Liver (tissue), 9 donors: Measurements from ENCODE around the gene GPBP1L1. TPM values are rescaled to one million over a fixed set of nuclear protein-coding genes. Genes with fewer than 3 reads are reported as not detected.

Experiments used
- DNase-seq: peaks from one replicate; pipeline ENCODE4 v3.0.0-alpha.2; 2017; ENCODE audit warnings: low spot score
- H3K27ac ChIP-seq, 2 donors: one replicate each; pipeline ENCODE4 v1.7.0; 2013; ENCODE audit warnings: inconsistent platforms in 2 of 2, low read length in 2 of 2, control low read depth in 1 of 2, low read depth in 1 of 2, mild to moderate bottlenecking in 1 of 2
- H3K27me3 ChIP-seq, 4 donors: one replicate each; pipeline versions ENCODE4 v1.6.1 to v1.7.0; 2013; ENCODE audit warnings: low read length in 3 of 4, inconsistent platforms in 1 of 4, mild to moderate bottlenecking in 1 of 4, moderate library complexity in 1 of 4; ENCODE audit not compliant: control insufficient read depth in 4 of 4, insufficient read depth in 4 of 4
- H3K36me3 ChIP-seq, 4 donors: one replicate each; pipeline versions ENCODE4 v1.6.1 to v1.7.0; 2013; ENCODE audit warnings: low read length in 3 of 4, mild to moderate bottlenecking in 3 of 4, low read depth in 1 of 4, moderate library complexity in 1 of 4; ENCODE audit not compliant: control insufficient read depth in 4 of 4, insufficient read depth in 3 of 4
- H3K4me1 ChIP-seq, 4 donors: one replicate each; pipeline versions ENCODE4 v1.6.1 to v1.7.0; 2013; ENCODE audit warnings: low read length in 3 of 4, mild to moderate bottlenecking in 3 of 4, moderate library complexity in 1 of 4; ENCODE audit not compliant: control insufficient read depth in 4 of 4, insufficient read depth in 4 of 4
- H3K4me3 ChIP-seq, 3 donors: one replicate each; pipeline versions ENCODE4 v1.6.1 to v1.7.0; 2013; ENCODE audit warnings: low read length in 3 of 3, control low read depth in 1 of 3, low read depth in 1 of 3, mild to moderate bottlenecking in 1 of 3
- H3K9ac ChIP-seq, 2 donors: one replicate each; pipeline ENCODE4 v1.7.0; 2013; ENCODE audit warnings: low read length in 2 of 2, mild to moderate bottlenecking in 2 of 2, moderate library complexity in 2 of 2, control low read depth in 1 of 2, low read depth in 1 of 2
- H3K9me3 ChIP-seq, 4 donors: one replicate each; pipeline versions ENCODE4 v1.6.1 to v1.7.0; 2013; ENCODE audit warnings: low read length in 3 of 4; ENCODE audit not compliant: control insufficient read depth in 4 of 4
- CTCF ChIP-seq: fragments of 150-350 bp; IDR thresholded peaks from 2 replicates; pipeline ENCODE4 v1.5.1; 2017; ENCODE audit warnings: improper control_type of control experiment, low read depth, low read length; ENCODE audit not compliant: missing input control
- EGR1 ChIP-seq, 2 donors: IDR thresholded peaks; 2 replicates each; pipeline ENCODE4 v1.6.1; 2016 to 2018; ENCODE audit warnings: antibody characterized with exemption in 2 of 2, low read depth in 2 of 2
- FOXA1 ChIP-seq: IDR thresholded peaks from 2 replicates; pipeline ENCODE4 v1.6.1; 2016; ENCODE audit warnings: antibody characterized with exemption
- GABPA ChIP-seq, 2 donors: IDR thresholded peaks in 1 of 2; conservative IDR thresholded peaks in 1 of 2; 2 replicates each; pipeline ENCODE4 v1.6.1; 2016; ENCODE audit warnings: antibody characterized with exemption in 2 of 2, mild to moderate bottlenecking in 1 of 2, moderate library complexity in 1 of 2
- HNF4A ChIP-seq, 2 donors: conservative IDR thresholded peaks; 2 replicates each; pipeline ENCODE4 v1.6.1; 2016; ENCODE audit warnings: antibody characterized with exemption in 2 of 2, mild to moderate bottlenecking in 2 of 2
- HNF4G ChIP-seq: IDR thresholded peaks from 2 replicates; pipeline ENCODE4 v1.6.1; 2016; ENCODE audit warnings: antibody characterized with exemption
- JUND ChIP-seq, 2 donors: IDR thresholded peaks; 2 replicates each; pipeline ENCODE4 v1.6.1; 2016; ENCODE audit warnings: antibody characterized with exemption in 2 of 2
- MAX ChIP-seq: IDR thresholded peaks from 2 replicates; pipeline ENCODE4 v1.6.1; 2016; ENCODE audit warnings: antibody characterized with exemption
- NR2F2 ChIP-seq: IDR thresholded peaks from 2 replicates; pipeline ENCODE4 v1.6.1; 2016; ENCODE audit warnings: antibody characterized with exemption
- RAD21 ChIP-seq, 2 donors: IDR thresholded peaks; 2 replicates each; pipeline ENCODE4 v1.6.1; 2016; ENCODE audit warnings: antibody characterized with exemption in 2 of 2, mild to moderate bottlenecking in 2 of 2
- RXRA ChIP-seq, 2 donors: IDR thresholded peaks; 2 replicates each; pipeline ENCODE4 v1.6.1; 2017 to 2018; ENCODE audit warnings: antibody characterized with exemption in 2 of 2, mild to moderate bottlenecking in 1 of 2
- SP1 ChIP-seq: IDR thresholded peaks from 2 replicates; pipeline ENCODE4 v1.6.1; 2018; ENCODE audit warnings: antibody characterized with exemption, mild to moderate bottlenecking
- TAF1 ChIP-seq: conservative IDR thresholded peaks from 2 replicates; pipeline ENCODE4 v1.6.1; 2016; ENCODE audit warnings: antibody characterized with exemption, mild to moderate bottlenecking
- YY1 ChIP-seq: IDR thresholded peaks from 2 replicates; pipeline ENCODE4 v1.6.1; 2016; ENCODE audit warnings: antibody characterized with exemption, mild to moderate bottlenecking
- ZBTB33 ChIP-seq: IDR thresholded peaks from 2 replicates; pipeline ENCODE4 v1.6.1; 2016; ENCODE audit warnings: antibody characterized with exemption
- WGBS: extraction: QIAGEN DNeasy Blood & Tissue Kit; methylation state at CpG from one replicate; pipeline ENCODE4 v1.1.7; 2013; 5-methylcytosine and 5-hydroxymethylcytosine counted together
- polyA plus RNA-seq, 2 donors: library from polyadenylated mRNA; stranded (reverse) in 1 of 2; unstranded in 1 of 2; fragments of 200-250 nt in 1 of 2; fragments of >200 nt in 1 of 2; fragmentation: Nextera tagmentation in 1 of 2; extraction: Ambion mirVana in 1 of 2; gene quantifications; one replicate each; pipeline versions ENCODE4 v1.2.1 to v1.2.3, GENCODE V29; 2013 to 2015
- total RNA-seq, 2 donors: library from RNA; depleted of rRNA; stranded (reverse); fragments of >200 nt; gene quantifications; one replicate each; pipeline ENCODE4 v1.2.3, GENCODE V29; 2014
- TF ChIP-seq, protein P1 (sequence below): IDR thresholded peaks from 2 replicates; pipeline ENCODE4 v1.6.1; 2016; ENCODE audit warnings: antibody characterized with exemption, mild to moderate bottlenecking
- TF ChIP-seq, protein P2 (sequence below): IDR thresholded peaks from 2 replicates; pipeline ENCODE4 v1.6.1; 2016; ENCODE audit warnings: antibody characterized with exemption
- donor health status: healthy.
- donor health status: healthy.
- donor health status: healthy.
- donor health status: healthy.
- donor health status: healthy.

The GPBP1L1 gene
- total and polyA plus RNA-seq, 4 donors = 24.8 to 86.7 (median 53.5) TPM

- TF ChIP-seq, protein P1, sequence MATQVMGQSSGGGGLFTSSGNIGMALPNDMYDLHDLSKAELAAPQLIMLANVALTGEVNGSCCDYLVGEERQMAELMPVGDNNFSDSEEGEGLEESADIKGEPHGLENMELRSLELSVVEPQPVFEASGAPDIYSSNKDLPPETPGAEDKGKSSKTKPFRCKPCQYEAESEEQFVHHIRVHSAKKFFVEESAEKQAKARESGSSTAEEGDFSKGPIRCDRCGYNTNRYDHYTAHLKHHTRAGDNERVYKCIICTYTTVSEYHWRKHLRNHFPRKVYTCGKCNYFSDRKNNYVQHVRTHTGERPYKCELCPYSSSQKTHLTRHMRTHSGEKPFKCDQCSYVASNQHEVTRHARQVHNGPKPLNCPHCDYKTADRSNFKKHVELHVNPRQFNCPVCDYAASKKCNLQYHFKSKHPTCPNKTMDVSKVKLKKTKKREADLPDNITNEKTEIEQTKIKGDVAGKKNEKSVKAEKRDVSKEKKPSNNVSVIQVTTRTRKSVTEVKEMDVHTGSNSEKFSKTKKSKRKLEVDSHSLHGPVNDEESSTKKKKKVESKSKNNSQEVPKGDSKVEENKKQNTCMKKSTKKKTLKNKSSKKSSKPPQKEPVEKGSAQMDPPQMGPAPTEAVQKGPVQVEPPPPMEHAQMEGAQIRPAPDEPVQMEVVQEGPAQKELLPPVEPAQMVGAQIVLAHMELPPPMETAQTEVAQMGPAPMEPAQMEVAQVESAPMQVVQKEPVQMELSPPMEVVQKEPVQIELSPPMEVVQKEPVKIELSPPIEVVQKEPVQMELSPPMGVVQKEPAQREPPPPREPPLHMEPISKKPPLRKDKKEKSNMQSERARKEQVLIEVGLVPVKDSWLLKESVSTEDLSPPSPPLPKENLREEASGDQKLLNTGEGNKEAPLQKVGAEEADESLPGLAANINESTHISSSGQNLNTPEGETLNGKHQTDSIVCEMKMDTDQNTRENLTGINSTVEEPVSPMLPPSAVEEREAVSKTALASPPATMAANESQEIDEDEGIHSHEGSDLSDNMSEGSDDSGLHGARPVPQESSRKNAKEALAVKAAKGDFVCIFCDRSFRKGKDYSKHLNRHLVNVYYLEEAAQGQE = no peak
- TF ChIP-seq YY1 = no peak
- TF ChIP-seq MAX = no peak
- TF ChIP-seq TAF1 = no peak
- TF ChIP-seq EGR1 (IDR thresholded peaks at IDR 0.05; ENCODE audit: low read depth in 2 of 2) = no peak
- no peak for TF ChIP-seq RAD21 (IDR thresholded peaks at IDR 0.05)
- no peak for TF ChIP-seq NR2F2
Observed at GRCh38 chr1:45666836-45667235, 19.5 kb downstream of the GPBP1L1 start (continued).

DNA sequence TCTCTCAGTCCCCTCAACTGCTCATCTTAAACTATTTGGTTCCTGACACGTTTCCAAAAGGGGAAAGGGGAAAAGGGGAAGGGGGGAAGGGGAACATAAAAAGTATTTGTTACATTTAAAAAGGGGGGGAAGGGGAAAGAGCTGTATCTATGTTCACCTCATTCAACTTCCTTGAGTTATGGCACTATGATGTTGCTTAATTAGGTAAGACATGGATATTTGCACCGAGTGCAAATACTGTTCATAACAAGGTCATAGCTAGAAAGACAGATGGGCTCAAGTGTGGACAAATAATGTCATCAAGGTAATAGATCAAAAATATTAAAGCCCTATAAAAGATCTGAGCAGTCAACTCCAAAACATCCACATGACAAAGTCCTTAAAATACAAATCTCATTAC is 26.0 kb downstream of the GPBP1L1 start:
- Histone ChIP-seq H3K36me3 (peaks cover 4 to 23% (median 13%) of the 10 kb centered on the region in 4 donors), H3K27ac (no peak overlapping the region), H3K27me3 (no peaks in the 10 kb centered on the region), H3K4me1 (peaks cover 14 to 41% (median 30%) of the 10 kb centered on the region in 4 donors), H3K9ac (no peak overlapping the region), H3K4me3 (no peak overlapping the region), H3K9me3 (no peaks in the 10 kb centered on the region)
- TF ChIP-seq HNF4G (no peak), NR2F2 (no peak), HNF4A (conservative IDR thresholded peaks at IDR 0.05) (no peak), SP1 (no peak), JUND (IDR thresholded peaks at IDR 0.05) (no peak), MAX (no peak), EGR1 (IDR thresholded peaks at IDR 0.05; ENCODE audit: low read depth in 2 of 2) (no peak), FOXA1 (no peak), TAF1 (no peak), YY1 (no peak), CTCF (no peak), ZBTB33 (no peak), GABPA (IDR thresholded peaks at IDR 0.05 in 1 of 2, conservative IDR thresholded peaks at IDR 0.05 in 1 of 2) (no peak), RXRA (IDR thresholded peaks at IDR 0.05) (no peak)
- TF ChIP-seq, protein P2, sequence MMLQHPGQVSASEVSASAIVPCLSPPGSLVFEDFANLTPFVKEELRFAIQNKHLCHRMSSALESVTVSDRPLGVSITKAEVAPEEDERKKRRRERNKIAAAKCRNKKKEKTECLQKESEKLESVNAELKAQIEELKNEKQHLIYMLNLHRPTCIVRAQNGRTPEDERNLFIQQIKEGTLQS = no peak
- DNase-seq = no peak
- WGBS = 67% methylated on average over 2 of the region's 2 CpGs
